ENCODE measurements around the gene ACYP1.

The ACYP1 gene

DNA sequence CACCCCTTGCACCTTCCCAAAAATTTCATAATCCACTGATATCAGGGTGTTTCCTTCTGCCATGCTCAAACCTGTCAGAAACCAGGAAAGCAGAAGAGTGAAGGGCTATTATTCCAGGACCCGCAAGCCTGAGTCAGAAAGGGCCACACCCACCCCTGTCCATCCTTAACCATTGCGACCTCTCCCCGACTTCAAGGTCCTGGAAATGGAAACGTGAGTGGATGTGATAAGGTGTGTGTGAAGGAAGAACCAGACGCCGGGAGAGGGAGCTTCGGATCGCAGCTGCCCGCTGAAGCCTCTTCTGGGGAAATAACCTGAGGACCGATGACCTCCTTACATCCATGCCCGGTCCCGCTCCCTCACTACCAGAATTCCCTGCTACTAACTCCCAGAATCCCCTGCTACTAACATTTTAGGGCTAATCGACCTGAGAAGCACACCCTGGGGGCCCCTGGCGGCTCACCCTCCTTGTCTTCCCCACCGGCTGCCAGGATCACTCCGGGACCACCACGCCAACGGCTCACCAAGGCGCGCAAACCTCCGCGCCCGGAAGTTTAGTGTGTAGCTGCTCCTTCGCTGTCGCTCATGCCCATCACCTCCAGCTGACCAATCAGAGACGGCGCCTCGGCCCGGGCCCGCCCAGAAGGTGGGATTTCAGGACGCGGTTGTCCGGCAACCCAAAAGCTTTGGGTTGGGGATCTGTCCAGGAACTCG lies at the start of gene ACYP1:
TSS of gene ACYP1 (minus strand) at position 534 of the 714 bp plus-strand sequence. CDS start at position 63, 471 bp downstream.
- DNase-seq, result peak; percentile 79 to 86

DNA sequence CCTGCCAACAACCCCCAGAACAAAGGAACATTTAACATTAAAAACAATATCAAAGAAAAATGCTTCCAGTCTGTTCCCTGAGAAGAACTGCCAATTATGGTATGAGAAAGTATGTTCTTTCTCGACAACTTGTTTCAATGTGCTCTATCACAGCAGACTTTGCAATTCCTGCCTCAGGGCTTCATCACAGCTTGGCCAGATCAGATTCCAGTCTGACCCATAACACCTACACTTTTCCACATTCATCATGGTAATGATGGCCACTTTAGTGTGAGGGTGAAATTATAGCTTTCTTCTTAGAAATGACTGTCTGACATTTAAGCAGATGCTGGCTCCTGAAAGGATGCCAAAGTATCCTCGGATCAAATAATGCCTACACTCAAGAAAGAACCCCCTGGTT lies 46.1 kb upstream of the ACYP1 start:
- DNase-seq, result no peak

DNA sequence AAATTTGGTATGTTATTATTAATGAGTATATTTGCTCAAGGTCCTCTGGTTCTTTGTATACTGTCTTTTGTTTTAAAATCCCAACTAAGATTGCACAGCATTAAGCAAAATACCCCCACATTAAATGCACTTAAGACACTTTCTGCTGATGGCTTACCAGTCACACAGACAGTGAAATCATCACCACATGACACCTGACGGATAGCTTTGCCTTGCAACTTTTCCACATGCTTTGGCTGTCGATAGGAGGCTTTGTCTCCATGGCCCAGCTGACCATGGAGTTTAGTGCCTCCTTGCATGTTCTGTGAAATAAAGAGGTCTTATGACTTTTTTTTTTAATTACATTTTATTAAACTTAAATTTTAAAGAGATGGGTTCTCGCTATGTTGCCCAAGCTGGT lies 43.4 kb upstream of the ACYP1 start:
- no peak for DNase-seq

DNA sequence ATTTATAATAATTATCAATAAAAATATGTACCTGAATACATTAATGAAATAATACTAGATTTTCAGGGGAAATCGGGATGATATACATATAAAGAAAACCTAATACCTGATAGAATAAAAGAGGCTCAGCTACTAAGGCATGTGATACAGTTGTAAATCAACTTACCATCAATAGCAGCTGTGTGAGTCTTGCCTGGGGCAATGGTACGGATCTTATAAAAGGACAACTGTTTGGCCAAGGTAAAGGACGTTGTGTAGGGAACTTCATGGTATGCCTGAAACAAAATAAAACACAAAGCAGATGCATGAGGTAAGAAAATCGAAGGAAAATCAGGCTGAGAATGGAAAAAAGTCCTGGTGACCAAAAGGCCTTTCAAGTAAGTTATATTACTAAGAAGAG lies 37.7 kb upstream of the ACYP1 start:
- no peak for DNase-seq

DNA sequence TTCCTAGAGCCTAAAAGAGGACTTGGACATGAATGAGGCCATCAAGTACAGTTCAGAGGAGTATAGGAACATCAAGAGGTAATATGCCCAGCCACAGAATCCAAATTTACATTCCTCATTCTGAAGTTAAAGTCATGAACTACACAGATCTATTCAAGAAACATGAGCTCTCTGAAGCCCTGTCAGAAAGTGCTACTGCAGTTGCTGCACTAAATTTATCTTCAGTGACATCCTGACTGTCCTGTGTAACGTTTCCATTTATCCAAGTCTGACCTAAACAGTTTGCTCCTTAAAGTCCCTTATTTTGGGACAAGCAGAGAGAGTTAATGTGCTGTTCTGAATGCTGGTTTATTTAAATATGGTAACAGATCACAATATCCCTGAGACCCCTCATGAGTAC lies 34.9 kb upstream of the ACYP1 start:
- no peak for DNase-seq

DNA sequence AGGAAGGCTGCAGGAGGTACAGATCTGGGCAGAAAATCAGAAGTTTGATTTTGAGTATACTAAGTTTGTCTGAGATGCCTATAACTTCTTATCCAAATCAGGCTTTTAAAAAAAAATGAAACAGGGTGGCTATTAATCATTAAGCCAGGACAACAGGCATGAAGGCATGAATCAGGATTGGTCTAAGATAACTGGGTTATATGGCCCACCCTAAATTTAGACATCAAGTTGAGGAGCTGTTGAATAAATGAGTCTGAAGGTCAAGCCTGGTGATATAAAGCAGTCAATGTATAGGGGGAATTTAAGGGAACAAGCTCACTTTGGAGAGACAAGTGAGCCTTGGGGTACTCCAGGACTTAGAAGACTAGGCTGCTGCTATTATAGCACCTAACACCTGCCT lies 34.4 kb upstream of the ACYP1 start:
- no peak for DNase-seq

DNA sequence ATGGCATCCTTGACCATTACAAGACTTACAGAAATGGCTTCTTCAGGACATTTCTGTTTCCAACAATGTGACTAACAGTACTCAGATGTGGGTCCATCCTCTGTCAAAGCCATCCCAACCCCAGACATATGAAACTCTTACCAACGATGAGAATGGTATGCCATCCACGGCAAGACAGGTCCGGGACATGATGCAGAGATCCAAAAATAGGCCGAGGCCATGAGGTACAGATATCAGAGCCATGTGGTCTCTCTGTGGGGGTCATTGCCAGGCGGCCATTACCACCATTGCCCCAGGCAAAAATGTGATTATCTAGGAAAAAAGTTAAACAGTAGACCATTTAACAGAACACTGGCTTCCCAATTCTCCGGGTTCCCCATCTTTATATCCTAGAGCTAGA lies 33.1 kb upstream of the ACYP1 start:
- DNase-seq, result no peak

DNA sequence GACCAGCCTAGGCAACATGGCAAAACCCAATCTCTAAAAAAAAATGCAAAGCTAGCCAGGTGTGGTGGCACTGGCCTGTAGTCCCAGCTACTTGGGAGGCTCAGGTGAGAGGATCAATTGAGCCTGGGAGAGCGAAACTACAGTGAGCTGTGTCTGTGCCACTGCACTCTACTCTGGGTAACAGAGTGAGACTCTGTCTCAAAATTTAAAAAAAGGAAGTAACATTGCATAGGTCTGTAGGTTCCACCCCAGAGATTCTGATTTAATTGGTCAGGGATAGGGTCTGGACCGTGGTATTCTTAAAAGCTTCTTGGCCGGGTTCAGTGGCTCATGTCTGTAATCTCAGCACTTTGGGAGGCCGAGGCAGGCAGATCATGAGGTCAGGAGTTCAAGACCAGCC lies 31.9 kb upstream of the ACYP1 start:
- DNase-seq, result no peak

DNA sequence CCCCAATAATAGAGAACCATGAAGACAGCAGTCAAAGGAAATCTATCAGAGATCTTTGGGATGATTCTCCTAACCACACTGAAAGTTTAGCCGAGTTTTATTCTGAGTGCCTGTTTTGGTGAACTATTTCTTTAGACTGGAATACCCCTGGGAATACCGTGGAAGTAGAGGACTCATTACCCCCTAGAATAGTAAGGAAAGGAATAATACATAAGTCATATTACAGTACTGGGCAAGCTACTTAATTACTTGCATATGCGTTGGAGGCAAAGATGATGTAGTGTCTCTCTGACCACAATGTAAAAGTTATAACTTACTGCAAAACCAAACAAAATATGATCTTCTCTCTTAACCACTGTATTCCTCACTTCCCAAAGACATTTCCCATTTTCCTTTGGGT lies 31.1 kb upstream of the ACYP1 start:
- no peak for DNase-seq

DNA sequence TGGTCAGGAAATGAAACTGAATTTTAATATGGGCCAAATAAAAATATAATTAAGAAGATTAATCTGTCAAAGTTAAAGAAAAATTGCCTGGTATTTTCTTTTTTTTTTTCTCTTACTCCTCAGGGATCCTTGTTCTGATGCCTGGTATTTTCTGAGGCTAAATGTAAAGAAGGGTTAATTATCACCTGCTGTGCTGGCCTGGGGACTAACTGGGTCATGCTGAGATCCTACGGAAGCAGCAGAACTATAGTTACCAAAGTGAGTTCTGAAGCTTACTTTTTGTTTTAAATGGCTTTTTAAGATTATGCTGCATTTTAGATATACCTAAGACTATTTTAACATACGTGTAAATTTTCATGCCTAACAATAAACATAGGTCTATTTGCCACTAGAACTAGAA lies 28.9 kb upstream of the ACYP1 start:
- no peak for DNase-seq

DNA sequence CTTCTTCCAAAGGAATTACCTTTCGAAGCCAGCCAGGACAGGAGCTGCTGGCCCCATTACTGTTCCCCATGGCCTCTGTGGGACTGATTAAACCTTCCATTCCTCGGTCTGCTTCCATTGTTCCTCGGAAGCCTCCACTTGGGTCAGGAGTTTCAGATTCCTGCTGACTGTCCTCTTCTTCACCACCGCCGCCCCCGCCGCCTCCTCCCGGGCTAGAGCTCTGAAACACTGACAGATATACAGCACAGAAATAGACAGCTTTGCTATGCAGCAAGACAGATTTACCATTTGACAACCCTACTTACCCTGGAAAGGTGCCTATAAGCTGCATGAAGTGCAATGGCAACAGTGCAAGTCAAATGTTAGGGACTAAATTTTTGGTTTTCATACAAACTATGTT lies 27.4 kb upstream of the ACYP1 start:
- DNase-seq, result no peak

DNA sequence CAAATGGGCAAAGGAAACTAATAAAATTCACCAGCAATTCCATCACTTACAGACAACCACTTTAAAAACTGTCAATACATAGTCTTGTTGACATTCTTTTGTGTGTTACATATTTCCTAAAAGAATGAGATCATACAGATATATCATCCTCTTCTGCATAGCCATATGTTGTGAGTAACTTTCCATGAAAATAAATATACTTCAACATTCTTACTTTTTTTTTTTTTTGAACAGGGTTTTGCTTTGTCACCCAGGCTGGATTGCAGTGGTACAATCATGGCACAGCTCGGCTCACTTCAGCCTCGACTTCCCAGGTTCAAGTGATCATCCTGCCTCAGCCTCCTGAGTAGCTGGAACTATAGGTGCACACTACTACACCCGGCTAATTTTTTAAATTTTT lies 26.5 kb upstream of the ACYP1 start:
- DNase-seq, result no peak

DNA sequence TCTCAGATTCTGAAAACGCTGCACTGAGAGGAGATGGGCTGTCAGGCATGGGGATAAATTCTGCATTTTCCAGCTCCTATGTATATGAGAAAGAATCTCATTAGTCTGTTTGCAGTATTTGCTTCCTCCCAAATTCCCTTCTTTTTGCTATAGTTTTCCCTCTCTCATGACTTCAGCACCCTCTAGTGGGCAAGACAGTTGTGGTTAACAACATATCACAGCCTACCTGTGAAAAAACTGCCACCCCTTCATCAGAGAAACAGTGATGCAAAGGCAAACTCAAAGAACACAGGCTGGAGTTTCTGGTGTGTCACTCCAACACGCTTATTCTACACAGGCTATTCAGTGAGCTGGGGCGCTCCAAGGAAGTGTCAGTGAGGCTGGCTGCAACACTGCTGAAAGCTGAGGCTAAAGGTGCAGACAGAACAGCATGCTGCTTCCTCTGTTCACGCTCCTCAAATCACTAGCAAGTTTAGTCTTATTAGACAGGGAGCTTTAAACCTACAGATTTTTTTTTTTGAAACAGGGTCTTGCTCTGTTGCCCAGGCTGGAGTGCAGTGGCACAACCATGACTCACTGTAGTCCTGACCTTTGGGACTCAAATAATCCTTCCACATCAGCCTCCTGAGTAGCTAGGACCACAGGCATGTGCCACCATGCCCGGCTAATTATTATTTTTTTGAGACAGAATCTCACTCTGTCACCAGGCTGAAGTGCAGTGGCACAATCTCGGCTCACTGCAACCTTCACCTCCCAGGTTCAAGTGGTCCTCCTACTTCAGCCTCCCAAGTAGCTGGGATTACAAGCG lies 24.9 kb upstream of the ACYP1 start:
- DNase-seq, result peak; percentile 40 to 43

DNA sequence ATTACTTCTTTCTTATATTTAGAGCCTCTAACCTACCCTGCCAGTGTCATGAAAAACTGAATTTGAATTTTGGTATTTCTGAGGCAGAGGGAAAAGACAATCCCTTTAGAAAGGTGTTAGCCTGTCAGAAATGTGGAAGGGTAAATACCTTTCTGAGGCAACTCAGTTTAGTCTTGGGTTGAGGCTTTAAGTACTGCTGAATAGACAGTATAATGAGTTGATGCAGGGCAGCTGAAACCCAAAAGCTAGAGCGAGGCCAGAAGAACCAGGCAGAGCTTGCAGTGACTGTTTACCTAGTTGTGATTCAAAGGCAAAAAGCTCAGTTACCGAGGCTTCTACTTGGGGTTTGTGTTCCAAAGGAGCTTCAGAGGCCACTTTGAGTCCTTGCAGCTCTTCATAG lies 24.3 kb upstream of the ACYP1 start:
- DNase-seq, result no peak

DNA sequence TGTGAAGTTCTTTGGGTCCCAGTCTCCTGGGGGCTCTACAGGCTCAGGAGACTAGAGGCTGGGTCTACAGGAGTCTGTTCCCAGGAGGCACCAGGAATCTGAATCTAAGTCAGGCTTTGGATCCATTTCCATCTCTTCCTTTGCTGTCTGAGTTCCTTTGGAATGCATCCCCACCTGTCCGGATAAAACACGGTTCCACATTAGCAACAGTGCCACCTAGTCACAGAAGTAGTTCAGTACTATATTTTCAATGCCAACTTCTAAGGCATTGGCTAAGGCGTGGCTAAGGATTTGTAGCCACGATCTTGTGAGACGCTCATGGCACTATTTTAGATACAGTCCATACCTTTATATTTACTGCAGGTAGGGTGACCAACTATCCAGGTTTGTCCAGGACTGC lies 20.7 kb upstream of the ACYP1 start:
- DNase-seq, result no peak

DNA sequence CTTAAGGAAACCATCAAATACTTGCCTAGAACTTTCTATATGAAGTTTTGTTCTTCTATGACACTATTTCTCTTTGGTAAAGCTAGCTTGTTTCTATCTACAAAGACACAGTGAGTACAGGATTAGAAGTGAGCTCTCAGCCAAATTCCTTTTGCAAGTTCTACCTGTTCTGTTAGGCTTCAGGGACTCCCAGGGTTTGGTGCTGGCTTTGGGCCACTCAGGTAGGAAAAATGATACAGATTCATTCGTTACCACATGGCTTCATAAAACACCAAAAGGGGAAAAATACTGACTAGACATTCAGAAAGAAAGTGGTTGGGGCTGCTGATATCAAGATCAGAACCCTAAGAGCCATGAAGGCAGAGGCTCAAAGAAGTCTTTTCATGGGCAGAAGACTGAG lies 19.4 kb upstream of the ACYP1 start:
- DNase-seq, result no peak

DNA sequence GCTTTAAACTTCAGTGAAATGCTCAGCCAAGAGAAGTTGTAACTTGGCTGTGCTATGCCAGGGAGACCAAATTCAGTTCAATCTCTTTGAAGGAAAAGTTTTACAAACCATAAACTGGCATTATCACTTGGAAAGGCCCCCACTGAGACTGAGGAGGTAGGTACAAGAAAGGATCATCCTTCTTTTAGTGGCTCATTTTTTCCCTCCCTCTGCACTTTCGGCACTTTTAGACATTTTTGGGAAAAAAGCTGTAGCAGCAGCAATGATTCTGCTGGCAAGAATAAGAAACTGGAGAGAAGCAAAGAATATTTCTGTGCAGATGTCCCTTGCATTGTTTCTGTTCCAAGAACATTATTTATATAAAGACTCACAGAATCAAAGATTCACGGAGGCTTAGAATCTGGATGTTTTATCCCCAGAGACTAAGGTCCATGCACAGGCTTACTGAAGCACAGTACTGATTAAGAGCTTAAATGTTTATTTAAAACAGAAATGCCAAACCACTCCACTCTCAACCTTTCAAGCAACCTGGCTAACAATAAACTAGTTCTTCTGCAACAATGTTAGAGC lies 17.9 kb upstream of the ACYP1 start:
- no peak for DNase-seq

DNA sequence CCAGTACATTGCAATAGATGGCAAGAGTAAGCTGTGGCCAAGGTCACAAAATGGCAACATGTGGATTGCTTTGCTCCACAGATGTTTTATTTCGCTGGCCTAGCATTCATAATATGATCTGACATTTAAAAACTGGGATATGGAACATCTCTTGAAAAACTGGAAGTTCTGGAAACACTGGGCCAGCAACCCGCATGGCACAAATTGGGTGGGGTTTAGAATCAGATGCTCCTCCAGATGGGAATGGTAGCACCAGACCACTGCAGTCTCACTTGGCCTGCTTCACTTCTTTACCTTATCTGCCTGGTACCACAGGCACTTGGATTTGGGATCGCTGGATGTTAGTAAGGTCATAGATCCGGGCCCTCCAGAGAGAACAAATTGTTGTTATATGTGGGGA lies 15.7 kb upstream of the ACYP1 start:
- no peak for DNase-seq

DNA sequence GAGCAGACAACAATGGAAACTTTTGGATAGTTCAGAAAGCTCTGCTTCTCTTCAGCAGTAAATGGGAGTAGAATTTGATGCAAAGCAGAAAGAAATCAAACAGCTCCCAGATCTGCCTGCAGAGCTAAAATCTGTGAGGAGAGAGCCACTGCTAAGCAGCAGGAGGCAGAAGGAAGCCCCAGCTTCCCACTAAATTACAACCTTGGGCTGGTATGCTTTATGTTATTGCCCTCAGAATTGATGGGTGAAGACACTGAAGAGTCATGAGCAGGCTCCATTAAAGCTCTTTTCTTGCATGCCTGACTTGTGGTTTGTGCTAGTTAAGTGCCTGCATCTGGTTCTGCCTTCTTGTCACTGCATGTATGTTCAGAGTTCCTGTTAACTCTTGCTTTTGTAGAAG lies 14.0 kb upstream of the ACYP1 start:
- DNase-seq, result no peak

DNA sequence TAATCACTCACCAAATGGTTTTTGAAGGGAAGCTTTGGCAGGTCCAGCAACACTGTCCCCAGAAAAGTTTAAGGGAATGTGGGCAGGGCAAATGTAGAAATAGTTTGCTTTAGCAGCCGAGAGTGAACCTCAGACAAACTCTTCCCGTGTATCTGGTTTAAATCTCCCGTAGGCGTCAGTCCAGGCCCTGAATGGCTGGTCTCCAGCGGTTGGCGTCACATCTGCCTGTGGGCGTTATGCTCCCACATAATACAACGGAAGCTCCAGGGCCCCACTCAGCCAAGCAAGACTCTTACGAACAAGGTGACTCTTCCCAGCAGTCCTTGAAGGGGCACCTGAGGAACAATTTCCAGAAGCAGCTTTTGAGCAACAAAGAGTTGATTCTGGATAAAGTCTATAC lies 6.6 kb upstream of the ACYP1 start:
- no peak for DNase-seq

DNA sequence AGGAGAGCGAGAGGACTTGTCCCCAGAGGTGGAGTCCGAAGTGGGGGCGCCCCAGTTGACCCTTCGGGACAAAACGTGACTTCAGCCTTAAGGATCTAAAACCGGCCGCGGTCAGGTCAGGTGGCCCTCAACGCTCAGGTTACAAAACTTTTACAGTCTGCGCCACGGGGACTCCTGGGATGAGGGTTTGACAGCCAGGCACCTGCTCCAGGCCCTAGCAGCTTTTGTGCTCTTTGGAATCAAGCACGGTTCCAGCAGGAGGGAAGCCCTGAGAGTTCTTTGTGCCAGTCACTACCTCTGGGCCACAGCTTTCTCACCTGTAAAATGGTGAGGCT lies 6.0 kb upstream of the ACYP1 start:
- DNase-seq, result no peak

DNA sequence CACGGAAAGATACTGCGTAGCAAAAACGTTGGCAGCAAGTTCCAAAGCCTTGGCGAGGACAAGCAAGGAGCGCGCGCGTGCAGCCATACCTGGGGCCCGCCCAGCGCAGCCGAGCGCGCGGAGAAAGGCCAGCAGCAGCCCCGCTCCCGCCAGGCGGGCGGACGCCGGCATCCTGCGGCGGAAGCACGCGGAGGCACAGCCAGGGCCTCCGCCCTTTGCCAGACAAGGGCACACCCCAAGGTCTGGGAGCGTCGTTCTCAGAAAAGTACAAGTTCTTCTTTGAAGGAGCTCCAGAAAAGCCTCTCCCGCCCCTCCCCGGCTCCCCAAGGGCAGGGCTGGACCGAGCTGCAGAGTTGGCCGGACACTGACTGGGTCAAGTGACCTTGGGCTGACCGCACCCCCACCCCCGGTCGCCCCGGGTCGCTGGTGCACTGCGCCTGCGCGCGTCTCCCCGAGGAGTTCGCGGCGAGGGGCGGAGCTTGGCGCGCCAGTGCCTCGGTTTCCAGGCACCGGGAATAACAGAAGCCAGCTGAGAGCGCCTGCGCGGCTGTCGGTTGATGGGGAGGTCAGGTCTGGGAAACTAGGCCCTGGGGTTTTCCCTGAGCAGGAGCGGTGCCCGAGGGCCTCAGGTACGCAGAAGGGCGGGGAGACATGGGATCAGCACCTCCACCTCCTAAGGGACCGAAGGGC lies 5.4 kb upstream of the ACYP1 start, which contains the start of gene ZC2HC1C:
TSS of gene ZC2HC1C (plus strand) at position 521 of the 690 bp plus-strand sequence. CDS start 933 bp downstream, outside the sequence.
- no peak for DNase-seq

DNA sequence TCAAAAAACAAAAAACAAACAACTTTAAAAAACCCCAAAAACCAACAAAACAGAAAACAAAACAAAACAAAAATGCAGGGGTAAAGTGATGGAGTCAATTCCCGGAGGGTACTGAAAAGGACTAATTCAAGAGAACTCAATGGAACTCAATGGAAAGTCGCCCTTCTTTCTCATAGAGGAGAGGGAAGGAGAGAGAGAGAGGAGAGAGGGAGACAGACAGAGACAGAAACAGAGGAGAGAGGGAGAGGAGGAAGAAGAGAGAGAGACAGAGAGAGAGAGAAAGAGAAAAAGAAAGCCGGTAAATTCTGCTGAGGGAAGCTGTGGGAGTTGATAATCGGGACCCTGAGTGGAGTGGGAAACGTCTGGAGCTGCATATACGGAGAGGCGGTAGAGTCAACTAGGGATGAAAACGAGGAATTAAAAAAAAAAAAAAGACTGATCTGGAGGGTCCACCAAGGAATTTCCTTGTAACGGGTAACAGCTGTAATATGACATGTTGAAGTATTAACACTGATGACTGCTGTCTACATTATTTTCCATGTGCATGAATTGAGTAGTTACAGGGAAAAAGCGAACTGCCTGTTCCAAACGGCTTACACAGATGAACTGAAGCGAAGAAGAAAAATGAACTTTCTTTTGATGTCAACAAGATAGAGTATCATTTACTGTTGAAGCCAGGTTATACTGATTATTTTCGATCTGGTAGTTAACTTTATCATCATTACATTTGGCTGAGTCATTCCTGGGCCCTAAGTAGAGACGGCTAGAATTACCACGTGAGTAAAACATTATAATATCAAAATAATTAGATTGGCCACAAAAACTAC lies 4.7 kb upstream of the ACYP1 start:
- no peak for DNase-seq

Data from AML-193 (cell line).